PC-9 (cell line): Measurements from ENCODE around the gene SYNGR4. TPM values are rescaled to one million over a fixed set of nuclear protein-coding genes. Genes with fewer than 3 reads are reported as not detected.
A peak's percentile ranks its signal among the peaks of the same experiment; 100 is the strongest.

Source experiments
- BruUV-seq: library from RNA; stranded (reverse); fragments of 400-500 nt; replicated peaks from 2 replicates; lab custom pipeline; 2021; lab: Mats Ljungman, UMichigan
- CTCF ChIA-PET: fragments of 300-600 bp; sonication (Branson Sonifier 250); formaldehyde crosslinking; loops from one replicate; lab custom pipeline; 2022; ENCODE audit warnings: antibody characterized with exemption; lab: Charles Lee
- POLR2A ChIA-PET: fragments of 300-600 bp; sonication (Branson Sonifier 250); formaldehyde crosslinking; loops from one replicate; lab custom pipeline; 2022; ENCODE audit warnings: antibody characterized with exemption; ENCODE audit not compliant: unreplicated experiment; lab: Charles Lee
- DNase-seq, 2 experiments: peaks; one replicate each; pipeline versions ENCODE4 v3.0.0 to v3.0.0-alpha.2; 2015 to 2022; ENCODE audit warnings: mixed read lengths in 1 of 2
- H2AFZ ChIP-seq: fragments of 200-600 bp; sonication (generic); 2 replicates; pipeline ENCODE4 v1.8.1; 2017; ENCODE audit warnings: antibody characterized with exemption
- H3F3A ChIP-seq: fragments of 200-600 bp; sonication (generic); 2 replicates; pipeline ENCODE4 v1.8.1; 2017; ENCODE audit warnings: antibody characterized with exemption, mild to moderate bottlenecking, low read depth; ENCODE audit not compliant: insufficient read depth
- H3K27ac ChIP-seq: fragments of 200-600 bp; sonication (generic); 2 replicates; pipeline ENCODE4 v1.6.1; 2016; ENCODE audit warnings: mixed run types
- H3K27me3 ChIP-seq: fragments of 200-600 bp; sonication (generic); 2 replicates; pipeline ENCODE4 v1.6.1; 2016; ENCODE audit warnings: low read depth, mixed run types; ENCODE audit not compliant: insufficient read depth
- H3K36me3 ChIP-seq: fragments of 200-600 bp; sonication (generic); 2 replicates; pipeline ENCODE4 v1.6.1; 2016; ENCODE audit warnings: low read depth, mixed run types
- H3K4me1 ChIP-seq: fragments of 200-600 bp; sonication (generic); replicated peaks from 2 replicates; pipeline ENCODE4 v1.6.1; 2016; ENCODE audit warnings: mixed run types; ENCODE audit not compliant: insufficient read depth
- H3K4me2 ChIP-seq: fragments of 200-600 bp; sonication (generic); 2 replicates; pipeline ENCODE4 v1.6.1; 2017; ENCODE audit warnings: mixed run types
- H3K4me3 ChIP-seq: fragments of 200-600 bp; sonication (generic); 2 replicates; pipeline ENCODE4 v1.6.1; 2016; ENCODE audit warnings: mixed run types
- H3K79me2 ChIP-seq: fragments of 200-600 bp; sonication (generic); 2 replicates; pipeline ENCODE4 v1.6.1; 2017; ENCODE audit warnings: low read depth, mixed run types
- H3K9me2 ChIP-seq: fragments of 200-600 bp; sonication (generic); 2 replicates; pipeline ENCODE4 v1.8.1; 2017; ENCODE audit warnings: mild to moderate bottlenecking; ENCODE audit not compliant: insufficient read depth
- H3K9me3 ChIP-seq: fragments of 200-600 bp; sonication (generic); 2 replicates; pipeline ENCODE4 v1.8.1; 2016; ENCODE audit warnings: low read depth; ENCODE audit not compliant: insufficient read depth
- H4K20me1 ChIP-seq: fragments of 200-600 bp; sonication (generic); 2 replicates; pipeline ENCODE4 v1.8.1; 2017; ENCODE audit not compliant: insufficient read depth
- CTCF ChIP-seq: fragments of 200-600 bp; sonication (generic); conservative IDR thresholded peaks from 2 replicates; pipeline ENCODE4 v1.6.1; 2017; ENCODE audit warnings: mixed run types, antibody characterized with exemption, mild to moderate bottlenecking, moderate library complexity
- EZH2 ChIP-seq: fragments of 200-600 bp; sonication (generic); IDR thresholded peaks from 2 replicates; pipeline ENCODE4 v1.8.0; 2017; ENCODE audit warnings: antibody characterized with exemption, low read depth
- intact Hi-C: fragments of 100-400 bp; cut with micrococcal nuclease; formaldehyde crosslinking; loops from one replicate; pipeline ENCODE4 v1.10.0; 2022; ENCODE audit not compliant: unreplicated experiment
- total RNA-seq: library from RNA; stranded (reverse); gene quantifications from 2 replicates; pipeline ENCODE4 v1.2.3, GENCODE V29; 2021

The SYNGR4 gene
- total RNA-seq, 1 experiment from 2014 or later: 1.3 TPM

DNA sequence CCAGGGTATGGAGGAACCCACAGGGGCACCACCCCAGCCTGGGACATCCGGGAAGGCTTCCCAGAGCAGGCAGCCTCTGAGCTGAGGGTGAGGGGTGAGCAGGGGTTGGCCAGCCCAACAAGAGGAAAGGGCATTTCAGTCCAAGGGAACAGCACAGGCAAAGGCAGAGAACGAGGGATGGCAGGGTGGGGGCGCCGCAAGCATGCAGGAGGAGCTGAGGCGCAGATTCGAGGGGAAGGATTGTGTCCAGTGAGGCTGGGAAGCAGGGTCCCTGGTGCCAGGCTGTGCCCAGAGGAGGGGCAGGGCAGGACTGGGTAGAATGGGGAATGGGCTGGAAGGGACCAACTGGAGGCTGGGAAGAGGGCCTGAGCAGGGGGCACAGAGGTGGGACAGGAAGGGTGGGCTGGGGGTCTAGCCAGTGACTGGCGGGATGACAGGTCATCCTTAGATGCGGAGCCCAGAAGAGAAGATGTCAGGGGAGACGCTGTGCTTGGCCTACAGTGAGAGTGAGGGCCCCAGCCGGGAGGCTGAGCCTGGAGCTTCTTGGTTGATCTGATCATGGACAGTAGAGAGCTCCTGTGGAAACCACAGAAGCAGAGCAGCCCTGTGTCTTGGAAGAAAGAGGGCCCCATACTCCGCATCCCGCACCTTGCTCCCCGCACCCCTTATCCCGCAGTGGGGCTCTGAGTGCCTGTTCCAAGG, 25.2 kb upstream of the SYNGR4 start:
- H3K9me2 ChIP-seq: no peaks in the 10 kb centered on the region
- no TSS peak for BruUV-seq
- POLR2A ChIA-PET: no interaction called here
- TF ChIP-seq EZH2 (no peak), CTCF (no peak)
- no peak overlapping the region for H3K4me3 ChIP-seq
- no peaks in the 10 kb centered on the region for H3K36me3 ChIP-seq
- peaks cover 10% of the 10 kb centered on the region; the same call in 1 of the 2 replicates for H3K4me1 ChIP-seq
- H3F3A ChIP-seq: peaks cover 27% of the 10 kb centered on the region; the same call in 1 of the 2 replicates
- no peak overlapping the region for H3K4me2 ChIP-seq
- H3K27me3 ChIP-seq: no peaks in the 10 kb centered on the region
- no peak for DNase-seq
- H3K79me2 ChIP-seq: no peaks in the 10 kb centered on the region
- intact Hi-C loops: no loop called here
- H2AFZ ChIP-seq: no peak overlapping the region
- H4K20me1 ChIP-seq: no peaks in the 10 kb centered on the region
- H3K9me3 ChIP-seq: no peaks in the 10 kb centered on the region
- H3K27ac ChIP-seq: no peak overlapping the region
- CTCF ChIA-PET: no interaction called here

DNA sequence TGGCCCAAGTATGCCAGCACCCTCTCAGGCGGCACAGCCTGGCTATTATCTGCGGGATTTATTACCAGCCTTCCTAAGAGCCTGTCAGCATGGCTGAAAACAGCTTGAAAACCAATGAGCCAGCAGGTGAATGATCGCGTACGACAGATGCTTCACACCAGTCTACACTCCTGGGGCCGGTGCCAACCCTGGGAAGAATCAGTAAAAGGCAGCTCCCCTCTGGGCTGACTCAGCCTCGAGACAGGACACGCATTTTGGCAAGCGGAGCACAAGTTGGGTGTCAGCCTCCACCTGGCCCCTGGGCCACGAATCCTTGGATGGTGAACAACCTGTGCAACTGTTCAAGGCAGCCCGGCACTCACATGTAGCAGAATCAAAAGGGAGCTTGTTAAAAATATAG, 23.2 kb upstream of the SYNGR4 start:
- CTCF ChIA-PET: interaction anchor here (0.6 kb wide), 1 partner anchor 231 kb away, joined by 3 read pairs; no protein-coding TSS in a partner anchor
- no peak overlapping the region for H3K27ac ChIP-seq
- no peaks in the 10 kb centered on the region for H3K27me3 ChIP-seq
- DNase-seq: peak in 1 of 2 experiments; percentile 48
- H3K4me3 ChIP-seq: no peak overlapping the region
- no peak overlapping the region for H3K4me2 ChIP-seq
- peaks cover 17% of the 10 kb centered on the region; the same call in 1 of the 2 replicates for H3F3A ChIP-seq
- no peaks in the 10 kb centered on the region for H3K9me2 ChIP-seq
- no peaks in the 10 kb centered on the region for H3K9me3 ChIP-seq
- H4K20me1 ChIP-seq: no peaks in the 10 kb centered on the region
- no peaks in the 10 kb centered on the region for H3K36me3 ChIP-seq
- no peaks in the 10 kb centered on the region for H3K79me2 ChIP-seq
- TF ChIP-seq EZH2 (no peak), CTCF (no peak)
- POLR2A ChIA-PET: no interaction called here
- peaks cover 10% of the 10 kb centered on the region; the same call in 1 of the 2 replicates for H3K4me1 ChIP-seq
- no TSS peak for BruUV-seq
- no peak overlapping the region for H2AFZ ChIP-seq
- intact Hi-C loops: no loop called here

GRCh38 chr19:48341515-48342413, 22.4 kb upstream of the SYNGR4 start:
- Histone ChIP-seq H2AFZ (no peak overlapping the region), H3K36me3 (no peaks in the 10 kb centered on the region), H3K79me2 (no peaks in the 10 kb centered on the region), H3K9me2 (no peaks in the 10 kb centered on the region), H3K27me3 (no peaks in the 10 kb centered on the region), H3K4me2 (no peak overlapping the region), H3F3A (peaks cover 17% of the 10 kb centered on the region; the same call in 1 of the 2 replicates), H3K27ac (no peak overlapping the region), H3K4me3 (no peak overlapping the region), H4K20me1 (no peaks in the 10 kb centered on the region), H3K9me3 (no peaks in the 10 kb centered on the region), H3K4me1 (peaks cover 10% of the 10 kb centered on the region; the same call in 1 of the 2 replicates)
- POLR2A ChIA-PET: no interaction called here
- CTCF ChIA-PET: interaction anchor here (0.6 kb wide), 1 partner anchor 232 kb away, joined by 3 read pairs; no protein-coding TSS in a partner anchor
- TF ChIP-seq EZH2: no peak
- TF ChIP-seq CTCF: no peak
- intact Hi-C loops: no loop called here
- BruUV-seq: no TSS peak
- no peak for DNase-seq
